Body of pancreas (tissue), 4 donors: ENCODE data around the gene HAUS3. TPM values are rescaled to one million over a fixed set of nuclear protein-coding genes. Genes with fewer than 3 reads are reported as not detected.
"Not testable (repeated sequence)": the region's sequence is repeated elsewhere in the genome, so short reads cannot be mapped to it uniquely, and the experiment has no call there.

Experiments
- ATAC-seq: fragments of 150-250 bp; one replicate; pipeline ENCODE4 v1.9.1; 2016
- DNase-seq, 4 donors: peaks; one replicate each; pipeline ENCODE4 v3.0.0-alpha.2; 2019
- H3K27ac ChIP-seq, 4 donors: fragments of 200-600 bp; sonication (generic); 1 replicate in 3 of 4; 2 replicates in 1 of 4; pipeline versions ENCODE4 v1.5.1 to v1.6.1; 2016 to 2019; ENCODE audit warnings: mild to moderate bottlenecking in 1 of 4, mixed read lengths in 1 of 4, moderate library complexity in 1 of 4
- H3K27me3 ChIP-seq, 2 donors: fragments of 200-600 bp; sonication (generic); one replicate each; pipeline ENCODE4 v1.6.0; 2016; ENCODE audit warnings: mild to moderate bottlenecking in 1 of 2
- H3K36me3 ChIP-seq, 2 donors: fragments of 200-600 bp; sonication (generic); replicated peaks in 1 of 2; 2 replicates each; pipeline ENCODE4 v1.5.1; 2016; ENCODE audit warnings: low read depth in 2 of 2; ENCODE audit not compliant: insufficient read depth in 1 of 2
- H3K4me1 ChIP-seq: fragments of 200-600 bp; sonication (generic); one replicate; pipeline ENCODE4 v1.6.0; 2016
- H3K4me3 ChIP-seq, 2 donors: fragments of 200-600 bp; sonication (generic); 1 replicate in 1 of 2; 2 replicates in 1 of 2; pipeline ENCODE4 v1.5.1; 2016 to 2019
- H3K9me3 ChIP-seq, 3 donors: fragments of 200-600 bp; sonication (generic); 1 replicate in 2 of 3; 2 replicates in 1 of 3; pipeline ENCODE4 v1.5.1; 2016
- POLR2A ChIP-seq, 3 donors: fragments of 450-650 bp; IDR thresholded peaks; one replicate each; pipeline ENCODE4 v1.6.1; 2016; ENCODE audit warnings: antibody characterized with exemption in 3 of 3, mild to moderate bottlenecking in 2 of 3
- WGBS, 2 donors: methylation state at CpG; one replicate each; pipeline ENCODE4 v1.1.5; 2017; 5-methylcytosine and 5-hydroxymethylcytosine counted together
- intact Hi-C: fragments of 100-400 bp; cut with DNase I; formaldehyde crosslinking; loops from one replicate; pipeline ENCODE4 v1.15.1; 2023
- total RNA-seq, 2 donors: library from RNA; depleted of rRNA; stranded (reverse); fragments of >200 nt; gene quantifications; one replicate each; pipeline ENCODE4 v1.1.0, GENCODE V29; 2016
- TF ChIP-seq, protein P1 (sequence below), 7 experiments: fragments of 450-650 bp in 4 of 7; fragments of 200-600 bp in 3 of 7; sonication (generic) in 3 of 7; IDR thresholded peaks; one replicate each; pipeline ENCODE4 v1.5.1; 2016 to 2019; ENCODE audit warnings: antibody characterized with exemption in 7 of 7

The HAUS3 gene
- total RNA-seq, 2 donors from 2014 or later, result 7.3 to 11.9 TPM

DNA sequence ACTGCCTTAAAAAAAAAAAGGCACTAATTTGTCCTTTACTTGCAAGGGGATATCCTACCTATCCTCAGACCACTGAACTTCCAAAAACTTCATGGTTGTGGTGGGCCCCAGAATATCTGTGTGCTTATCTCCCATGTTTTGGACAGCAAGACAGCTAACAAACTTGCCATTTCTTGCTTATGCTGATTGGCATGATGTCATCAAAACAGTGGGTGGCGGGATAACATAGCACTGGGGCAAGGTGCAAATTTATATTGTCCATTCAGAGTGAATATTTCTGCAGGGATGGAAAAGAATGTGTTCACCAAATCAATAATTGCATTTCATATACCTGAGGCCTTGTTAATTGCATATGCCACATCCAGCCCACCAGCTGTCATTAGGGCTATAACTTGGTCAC is 23.5 kb downstream of the HAUS3 start:
- intact Hi-C loops, result loop anchor here (10.0 kb wide), 1 partner anchor 226 kb away; no protein-coding TSS in a partner anchor
- TF ChIP-seq, protein P1, sequence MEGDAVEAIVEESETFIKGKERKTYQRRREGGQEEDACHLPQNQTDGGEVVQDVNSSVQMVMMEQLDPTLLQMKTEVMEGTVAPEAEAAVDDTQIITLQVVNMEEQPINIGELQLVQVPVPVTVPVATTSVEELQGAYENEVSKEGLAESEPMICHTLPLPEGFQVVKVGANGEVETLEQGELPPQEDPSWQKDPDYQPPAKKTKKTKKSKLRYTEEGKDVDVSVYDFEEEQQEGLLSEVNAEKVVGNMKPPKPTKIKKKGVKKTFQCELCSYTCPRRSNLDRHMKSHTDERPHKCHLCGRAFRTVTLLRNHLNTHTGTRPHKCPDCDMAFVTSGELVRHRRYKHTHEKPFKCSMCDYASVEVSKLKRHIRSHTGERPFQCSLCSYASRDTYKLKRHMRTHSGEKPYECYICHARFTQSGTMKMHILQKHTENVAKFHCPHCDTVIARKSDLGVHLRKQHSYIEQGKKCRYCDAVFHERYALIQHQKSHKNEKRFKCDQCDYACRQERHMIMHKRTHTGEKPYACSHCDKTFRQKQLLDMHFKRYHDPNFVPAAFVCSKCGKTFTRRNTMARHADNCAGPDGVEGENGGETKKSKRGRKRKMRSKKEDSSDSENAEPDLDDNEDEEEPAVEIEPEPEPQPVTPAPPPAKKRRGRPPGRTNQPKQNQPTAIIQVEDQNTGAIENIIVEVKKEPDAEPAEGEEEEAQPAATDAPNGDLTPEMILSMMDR (IDR thresholded peaks at IDR 0.05), result no peak
- TF ChIP-seq POLR2A (IDR thresholded peaks at IDR 0.05), result no peak
- no peak overlapping the region for H3K27ac ChIP-seq
- no peak overlapping the region for H3K4me3 ChIP-seq
- DNase-seq (no peak), ATAC-seq (no peak)
- H3K27me3 ChIP-seq, result no peaks in the 10 kb centered on the region
- no peaks in the 10 kb centered on the region for H3K9me3 ChIP-seq
- 88 to 100% methylated on average over 1 of the region's 1 CpG for WGBS, 2 donors
- no peaks in the 10 kb centered on the region for H3K36me3 ChIP-seq
- peaks cover 13% of the 10 kb centered on the region for H3K4me1 ChIP-seq

DNA sequence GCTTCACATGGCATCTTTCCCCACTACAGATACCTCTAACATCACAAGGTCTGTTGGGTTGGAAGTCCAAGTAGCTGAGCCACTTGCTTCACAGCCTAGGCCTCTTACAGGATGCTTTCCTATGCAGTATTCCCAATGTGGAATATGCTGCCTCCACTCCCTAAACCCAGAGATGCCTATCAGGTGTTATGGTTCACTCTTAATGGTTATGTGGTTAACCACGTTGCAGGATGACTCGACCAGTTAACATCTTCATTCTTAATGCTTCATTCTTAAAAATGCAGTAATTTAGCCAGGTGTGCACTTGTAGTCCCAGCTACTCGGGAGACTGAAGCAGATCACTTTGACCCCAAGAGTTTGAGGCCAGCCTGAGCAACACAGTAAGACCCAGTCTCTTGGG is 24.2 kb downstream of the HAUS3 start:
- intact Hi-C loops, result loop anchor here (10.0 kb wide), 1 partner anchor 227 kb away; no protein-coding TSS in a partner anchor
- no peak overlapping the region for H3K4me3 ChIP-seq
- H3K27ac ChIP-seq, result no peak overlapping the region
- WGBS, 2 donors, result 58 to 75% methylated on average over 3 of the region's 3 CpGs
- H3K4me1 ChIP-seq, result peaks cover 6% of the 10 kb centered on the region
- no peaks in the 10 kb centered on the region for H3K36me3 ChIP-seq
- TF ChIP-seq, protein P1 (IDR thresholded peaks at IDR 0.05), result no peak
- TF ChIP-seq POLR2A (IDR thresholded peaks at IDR 0.05), result no peak
- H3K27me3 ChIP-seq, result no peaks in the 10 kb centered on the region
- no peak for ATAC-seq
- DNase-seq, result no peak
- H3K9me3 ChIP-seq, result no peaks in the 10 kb centered on the region

DNA sequence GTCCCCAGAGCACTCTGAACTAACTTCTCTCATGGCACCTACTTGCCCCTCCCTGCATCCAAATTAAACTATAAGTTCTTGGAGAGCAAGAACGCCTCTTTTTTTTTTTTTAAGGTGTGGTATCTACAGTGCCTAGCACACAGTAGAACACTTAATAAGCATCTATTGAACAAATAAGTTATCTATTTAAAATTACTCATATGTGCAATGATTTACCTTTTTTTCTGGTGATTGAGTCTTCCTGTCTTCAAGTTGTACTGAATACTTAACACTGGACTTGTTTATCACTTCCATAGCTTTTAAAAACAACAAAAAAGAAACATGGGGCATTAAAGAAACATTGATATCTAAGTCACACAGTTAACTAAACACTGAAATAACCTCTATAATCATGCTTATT is 29.1 kb downstream of the HAUS3 start:
- H3K36me3 ChIP-seq, result no peaks in the 10 kb centered on the region
- H3K4me1 ChIP-seq, result no peaks in the 10 kb centered on the region
- no peak overlapping the region for H3K4me3 ChIP-seq
- intact Hi-C loops, result loop anchor here (10.0 kb wide), 1 partner anchor 232 kb away; no protein-coding TSS in a partner anchor
- TF ChIP-seq POLR2A (IDR thresholded peaks at IDR 0.05), result no peak
- TF ChIP-seq, protein P1 (IDR thresholded peaks at IDR 0.05), result no peak
- ATAC-seq, result no peak
- DNase-seq, result no peak
- no peak overlapping the region for H3K27ac ChIP-seq
- no peaks in the 10 kb centered on the region for H3K9me3 ChIP-seq
- WGBS, 2 donors, result 41 to 52% methylated on average over 1 of the region's 1 CpG
- no peaks in the 10 kb centered on the region for H3K27me3 ChIP-seq

DNA sequence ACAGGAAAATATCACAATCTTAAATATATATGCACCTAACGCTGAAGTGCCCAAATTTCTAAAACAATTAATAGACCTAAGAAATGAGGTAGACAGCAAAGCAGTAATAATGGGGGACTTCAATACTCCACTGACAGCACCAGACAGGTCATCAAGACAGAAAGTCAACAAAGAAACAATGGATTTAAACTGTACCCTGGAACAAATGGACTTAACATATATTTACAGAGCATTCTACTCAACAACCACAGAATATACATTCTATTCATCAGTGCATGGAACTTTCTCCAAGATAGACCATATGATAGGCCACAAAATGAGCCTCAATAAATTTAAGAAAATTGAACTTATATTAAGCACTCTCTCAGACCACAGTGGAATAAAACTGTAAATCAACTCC is 39.1 kb downstream of the HAUS3 start:
- H3K27me3 ChIP-seq, H3K36me3 ChIP-seq, DNase-seq, intact Hi-C loops, H3K27ac ChIP-seq, H3K9me3 ChIP-seq, ATAC-seq, H3K4me3 ChIP-seq, H3K4me1 ChIP-seq: not testable (repeated sequence)
- 85 to 91% methylated on average over 1 of the region's 1 CpG for WGBS, 2 donors

DNA sequence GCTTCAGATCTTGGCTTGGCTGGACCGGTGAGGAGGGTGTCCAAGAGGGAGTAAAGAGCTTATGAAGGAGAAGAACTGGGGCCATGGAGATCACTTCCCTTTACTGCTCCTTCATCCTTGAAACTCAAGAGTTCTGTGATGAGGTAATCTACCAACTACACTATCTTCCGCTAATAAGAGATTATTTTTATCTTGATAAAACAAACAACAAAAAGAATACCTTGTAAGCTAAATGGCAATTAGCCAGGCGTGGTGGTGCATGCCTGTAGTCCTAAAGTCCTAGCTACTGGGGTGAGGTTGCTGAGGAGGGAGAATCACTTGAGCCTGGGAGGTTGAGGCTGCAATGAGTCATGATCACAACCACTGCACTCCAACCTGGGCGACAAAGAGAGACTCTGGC is 47.4 kb downstream of the HAUS3 start:
- intact Hi-C loops, result loop anchor here (10.0 kb wide), 1 partner anchor 450 kb away; no protein-coding TSS in a partner anchor
- H3K36me3 ChIP-seq, result no peaks in the 10 kb centered on the region
- ATAC-seq (no peak), DNase-seq (no peak)
- no peaks in the 10 kb centered on the region for H3K9me3 ChIP-seq
- TF ChIP-seq POLR2A (IDR thresholded peaks at IDR 0.05), result no peak
- TF ChIP-seq, protein P1 (IDR thresholded peaks at IDR 0.05), result no peak
- no peak overlapping the region for H3K27ac ChIP-seq
- no peak overlapping the region for H3K4me3 ChIP-seq
- H3K27me3 ChIP-seq, result no peaks in the 10 kb centered on the region
- no peaks in the 10 kb centered on the region for H3K4me1 ChIP-seq
- WGBS, 2 donors, result 72 to 73% methylated on average over 4 of the region's 4 CpGs
